Renal cortical epithelial cell (primary cell): ENCODE results near the gene ZNF787. TPM values are rescaled to one million over a fixed set of nuclear protein-coding genes. Genes with fewer than 3 reads are reported as not detected.
A peak's percentile ranks its signal among the peaks of the same experiment; 100 is the strongest.

ENCODE experiments used
- DNase-seq: peaks from one replicate; pipeline ENCODE4 v3.0.0-alpha.2; 2011; ENCODE audit warnings: low read depth
- total RNA-seq: library from RNA; depleted of rRNA; stranded (reverse); fragments of >200 nt; gene quantifications from 2 replicates; pipeline ENCODE4 v1.2.3, GENCODE V29; 2014

Gene ZNF787
- total RNA-seq, 1 donor from 2014 or later, result 25.6 TPM

GRCh38 chr19:56120371-56121179, 520 bp downstream of the ZNF787 start:
- DNase-seq, result peak; percentile 45

- DNase-seq, result no peak
Observed at GRCh38 chr19:56120002-56120370, 1.1 kb downstream of the ZNF787 start.

GRCh38 chr19:56119582-56119978, 1.5 kb downstream of the ZNF787 start:
- DNase-seq, result no peak

- DNase-seq, result no peak
Observed at GRCh38 chr19:56118666-56119581, 2.2 kb downstream of the ZNF787 start.

- DNase-seq, result no peak
Observed at GRCh38 chr19:56117889-56118288, 3.2 kb downstream of the ZNF787 start.

- DNase-seq, result no peak
Observed at GRCh38 chr19:56117376-56117884, 3.7 kb downstream of the ZNF787 start.

- DNase-seq, result no peak
Observed at GRCh38 chr19:56116606-56117005, 4.5 kb downstream of the ZNF787 start.

- DNase-seq, result no peak
Observed at GRCh38 chr19:56115490-56115889, 5.6 kb downstream of the ZNF787 start.

- no peak for DNase-seq
Observed at GRCh38 chr19:56114778-56115110, 6.4 kb downstream of the ZNF787 start.

GRCh38 chr19:56114051-56114777, 6.9 kb downstream of the ZNF787 start:
- DNase-seq, result no peak

GRCh38 chr19:56113074-56113632, 7.9 kb downstream of the ZNF787 start:
- no peak for DNase-seq

- no peak for DNase-seq
Observed at GRCh38 chr19:56112313-56112709, 8.8 kb downstream of the ZNF787 start.

- peak; percentile 30 for DNase-seq
Observed at GRCh38 chr19:56111601-56112312, 9.3 kb downstream of the ZNF787 start.

GRCh38 chr19:56110515-56111448, 10.3 kb downstream of the ZNF787 start:
- peak; percentile 79 for DNase-seq

GRCh38 chr19:56109226-56109625, 11.9 kb downstream of the ZNF787 start:
- no peak for DNase-seq

- DNase-seq, result no peak
Observed at GRCh38 chr19:56108447-56109195, 12.5 kb downstream of the ZNF787 start.

- no peak for DNase-seq
Observed at GRCh38 chr19:56107626-56108351, 13.3 kb downstream of the ZNF787 start.

GRCh38 chr19:56106993-56107392, 14.1 kb downstream of the ZNF787 start:
- DNase-seq, result no peak
